Liver (tissue), 3 donors: ENCODE data around the gene LRRC49.

Source experiments
- CTCF ChIP-seq: fragments of 150-350 bp; IDR thresholded peaks from 2 replicates; pipeline ENCODE4 v1.5.1; 2017; ENCODE audit warnings: improper control_type of control experiment, low read depth, low read length; ENCODE audit not compliant: missing input control
- FOXA1 ChIP-seq: IDR thresholded peaks from 2 replicates; pipeline ENCODE4 v1.6.1; 2016; ENCODE audit warnings: antibody characterized with exemption
- HNF4G ChIP-seq: IDR thresholded peaks from 2 replicates; pipeline ENCODE4 v1.6.1; 2016; ENCODE audit warnings: antibody characterized with exemption
- JUND ChIP-seq, 2 donors: IDR thresholded peaks; 2 replicates each; pipeline ENCODE4 v1.6.1; 2016; ENCODE audit warnings: antibody characterized with exemption in 2 of 2
- RAD21 ChIP-seq, 2 donors: IDR thresholded peaks; 2 replicates each; pipeline ENCODE4 v1.6.1; 2016; ENCODE audit warnings: antibody characterized with exemption in 2 of 2, mild to moderate bottlenecking in 2 of 2
- SP1 ChIP-seq: IDR thresholded peaks from 2 replicates; pipeline ENCODE4 v1.6.1; 2018; ENCODE audit warnings: antibody characterized with exemption, mild to moderate bottlenecking
- TAF1 ChIP-seq: conservative IDR thresholded peaks from 2 replicates; pipeline ENCODE4 v1.6.1; 2016; ENCODE audit warnings: antibody characterized with exemption, mild to moderate bottlenecking
- YY1 ChIP-seq: IDR thresholded peaks from 2 replicates; pipeline ENCODE4 v1.6.1; 2016; ENCODE audit warnings: antibody characterized with exemption, mild to moderate bottlenecking
- donor health status: healthy.
- donor health status: healthy.

DNA sequence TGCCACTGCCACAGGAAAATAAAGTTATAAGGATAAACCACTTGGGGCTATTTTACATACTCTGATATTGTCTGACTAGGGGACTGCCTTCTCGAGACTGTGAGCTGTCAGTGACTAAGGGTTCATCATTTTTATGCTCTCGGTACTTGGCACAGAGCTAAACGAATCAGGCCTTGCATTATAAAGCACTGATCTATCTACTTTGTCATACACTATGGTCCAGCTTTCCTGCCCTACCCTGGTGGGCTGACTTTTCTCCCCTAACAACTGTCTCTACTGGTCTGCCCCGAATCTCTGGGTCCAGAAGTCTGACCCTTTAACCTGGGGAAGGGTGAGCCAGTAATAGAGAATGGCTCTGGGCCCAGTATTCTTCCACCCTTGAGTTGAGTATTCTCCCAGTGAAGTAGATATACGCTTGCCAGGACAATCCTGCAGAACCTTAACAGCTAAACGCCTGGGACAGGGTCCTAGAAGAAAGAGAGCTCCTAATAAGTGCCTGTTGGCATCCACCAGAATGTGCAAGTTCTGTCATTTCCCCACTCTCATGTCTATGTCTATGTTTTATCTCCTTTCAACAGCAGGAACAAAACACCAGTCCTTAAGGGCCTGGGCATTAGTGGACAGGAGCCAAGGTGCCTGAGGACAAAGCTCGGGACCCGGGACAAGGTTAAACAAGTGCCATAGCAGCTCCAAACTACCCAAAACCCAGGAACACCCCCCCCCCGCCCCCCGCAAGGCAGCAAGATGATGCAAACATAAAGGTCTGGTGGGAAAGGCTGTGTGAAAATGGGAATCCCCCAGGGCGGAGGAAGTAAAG lies 39.9 kb upstream of the LRRC49 start:
- no peak for TF ChIP-seq RAD21 (IDR thresholded peaks at IDR 0.05)
- TF ChIP-seq YY1 = no peak
- no peak for TF ChIP-seq CTCF
- no peak for TF ChIP-seq HNF4G
- no peak for TF ChIP-seq SP1
- no peak for TF ChIP-seq FOXA1
- TF ChIP-seq JUND (IDR thresholded peaks at IDR 0.05) = no peak
- TF ChIP-seq TAF1 = no peak
